ENCODE measurements around the gene AMER3. TPM values are rescaled to one million over a fixed set of nuclear protein-coding genes. Genes with fewer than 3 reads are reported as not detected.

Gene AMER3
- total RNA-seq, 1 experiment from 2014 or later = not detected

DNA sequence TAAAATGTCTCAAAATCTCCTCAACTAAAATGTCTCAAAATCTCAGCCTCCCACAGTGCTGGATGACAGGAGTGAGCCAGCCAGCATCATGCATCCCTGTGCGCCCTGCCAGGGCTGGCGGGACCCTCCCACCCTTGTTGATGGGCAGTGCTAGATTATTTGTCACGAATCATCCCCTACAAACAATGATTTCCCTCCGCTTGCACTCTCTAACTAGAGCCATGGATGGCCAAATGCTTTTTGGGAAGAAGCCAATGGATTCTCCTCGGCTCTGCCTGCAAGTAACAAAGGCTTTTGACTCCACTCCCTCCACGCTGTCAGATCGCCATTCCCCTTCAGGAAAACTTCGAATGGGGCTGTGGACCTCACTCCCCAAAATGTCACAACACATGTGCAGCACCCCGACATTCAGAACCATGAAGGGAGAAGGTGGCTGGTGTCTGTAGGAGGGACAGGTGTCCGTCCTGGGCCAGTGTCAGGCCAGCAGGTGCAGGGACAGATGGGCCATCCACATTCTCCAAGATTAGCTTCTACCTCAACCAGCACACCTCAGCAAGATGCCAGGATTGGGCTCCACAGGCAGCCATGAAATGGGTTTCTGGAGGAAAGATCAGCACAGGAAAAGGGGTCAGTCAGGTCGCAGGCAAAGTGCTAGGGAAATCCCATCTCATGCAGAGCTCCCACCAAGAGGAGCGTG lies 11.5 kb downstream of the AMER3 start:
- DNase-seq (ENCODE audit: low spot score) = peak; percentile 96
- in situ Hi-C loops (cut with HindIII; ENCODE audit: low sequenced_read_pairs) = no loop called here

GRCh38 chr2:130767408-130767775 lies 12.1 kb downstream of the AMER3 start:
- in situ Hi-C loops (cut with HindIII; ENCODE audit: low sequenced_read_pairs) = no loop called here
- no peak for DNase-seq (ENCODE audit: low spot score)

DNA sequence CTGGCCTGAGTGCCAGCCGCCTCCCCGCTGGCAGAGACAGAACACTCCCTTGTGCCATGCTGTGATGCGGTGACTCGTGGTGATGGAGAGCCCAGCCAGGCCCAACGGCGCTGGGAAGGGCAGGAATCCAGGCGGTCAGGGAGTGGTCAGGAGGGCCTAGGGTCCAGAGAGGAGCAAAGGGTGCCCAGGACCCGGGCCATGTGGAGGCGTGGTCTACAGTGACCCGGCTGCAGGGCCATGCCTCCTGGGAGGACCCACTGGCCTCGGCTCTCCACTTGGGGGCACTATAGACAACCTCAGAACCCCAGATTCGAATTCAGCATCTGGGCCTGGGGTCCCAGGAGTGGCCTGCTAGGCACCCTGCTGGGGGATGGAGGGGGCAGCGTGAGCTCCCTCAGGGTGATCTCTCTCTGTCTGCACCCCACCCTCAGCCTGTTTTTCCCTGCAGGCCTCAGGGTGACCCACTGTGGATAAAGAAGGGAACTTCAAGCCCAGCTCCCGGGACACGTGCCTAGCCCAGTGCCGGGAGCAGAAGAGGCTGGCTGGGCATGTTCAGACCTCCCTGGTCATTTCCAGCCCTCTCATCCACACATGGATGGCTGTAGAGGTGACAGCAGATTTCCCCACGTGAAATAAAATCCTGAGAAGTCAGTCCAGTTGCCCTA lies 13.0 kb downstream of the AMER3 start:
- in situ Hi-C loops (cut with HindIII; ENCODE audit: low sequenced_read_pairs) = no loop called here
- DNase-seq (ENCODE audit: low spot score) = peak; percentile 38

- DNase-seq (ENCODE audit: low spot score) = no peak
- in situ Hi-C loops (cut with HindIII; ENCODE audit: low sequenced_read_pairs) = no loop called here
Measured at GRCh38 chr2:130769343-130769907, 14.1 kb downstream of the AMER3 start.

DNA sequence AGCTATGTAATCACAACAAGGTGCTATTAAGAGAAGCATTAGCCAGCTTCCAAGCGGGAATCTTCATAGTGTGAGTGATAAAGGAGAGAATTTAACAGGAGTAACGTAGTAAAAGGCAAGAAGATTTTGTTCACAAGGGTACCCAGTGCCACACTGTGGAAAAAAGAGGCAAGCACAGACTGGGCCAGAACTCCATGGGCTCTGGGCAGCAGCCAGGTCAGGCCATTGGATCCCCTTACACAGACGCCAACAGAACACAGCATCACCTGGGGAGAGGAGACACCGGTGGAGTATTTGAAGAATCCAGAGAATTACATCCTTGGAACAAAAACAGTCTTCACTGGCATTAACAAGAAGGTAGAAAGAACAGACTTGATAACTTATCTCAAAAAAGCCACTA lies 21.2 kb downstream of the AMER3 start:
- in situ Hi-C loops (cut with HindIII; ENCODE audit: low sequenced_read_pairs) = no loop called here
- DNase-seq (ENCODE audit: low spot score) = peak; percentile 89

DNA sequence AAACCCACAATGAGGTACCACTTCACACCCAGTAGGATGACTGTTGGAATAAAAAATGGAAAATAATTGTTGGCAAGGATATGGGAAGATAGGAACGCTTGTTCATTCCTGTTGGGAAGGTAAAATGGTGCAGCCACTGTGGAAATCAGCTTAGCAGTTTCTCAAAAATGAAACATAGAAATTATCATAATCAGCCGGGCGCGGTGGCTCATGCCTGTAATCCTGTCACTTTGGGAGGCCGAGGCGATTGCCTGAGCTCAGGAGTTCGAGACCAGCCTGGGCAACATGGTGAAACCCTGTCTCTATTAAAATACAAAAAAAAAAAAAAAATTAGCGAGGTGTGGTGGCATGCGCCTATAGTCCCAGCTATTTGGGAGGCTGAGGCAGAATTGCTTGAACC lies 23.4 kb downstream of the AMER3 start:
- in situ Hi-C loops (cut with HindIII; ENCODE audit: low sequenced_read_pairs) = no loop called here

GRCh38 chr2:130785466-130786055 lies 30.2 kb downstream of the AMER3 start:
- DNase-seq (ENCODE audit: low spot score) = no peak
- in situ Hi-C loops (cut with HindIII; ENCODE audit: low sequenced_read_pairs) = no loop called here

More for the DNA sequence above, 23.4 kb downstream of the AMER3 start:
- DNase-seq (ENCODE audit: low spot score) = no peak

DNA sequence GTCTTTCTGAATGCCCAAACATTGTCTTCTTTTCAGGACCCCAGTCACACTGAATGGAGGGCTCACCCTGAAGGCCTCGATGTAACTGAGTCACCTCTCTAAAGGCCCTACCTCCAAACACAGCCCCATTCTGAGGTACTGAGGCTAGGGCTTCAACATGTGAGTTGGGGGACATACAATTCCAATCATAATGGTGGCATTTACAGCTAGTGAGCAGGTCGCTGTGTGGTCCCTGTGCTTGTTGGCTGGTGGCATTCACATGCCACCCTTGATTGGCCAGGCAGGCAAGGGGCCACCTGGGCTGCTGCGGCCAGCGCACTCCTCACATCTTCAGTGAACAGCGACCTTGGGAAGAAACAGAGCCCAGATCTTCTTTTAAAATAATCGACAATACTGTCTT lies 30.7 kb downstream of the AMER3 start:
- no peak for DNase-seq (ENCODE audit: low spot score)
- in situ Hi-C loops (cut with HindIII; ENCODE audit: low sequenced_read_pairs) = no loop called here

DNA sequence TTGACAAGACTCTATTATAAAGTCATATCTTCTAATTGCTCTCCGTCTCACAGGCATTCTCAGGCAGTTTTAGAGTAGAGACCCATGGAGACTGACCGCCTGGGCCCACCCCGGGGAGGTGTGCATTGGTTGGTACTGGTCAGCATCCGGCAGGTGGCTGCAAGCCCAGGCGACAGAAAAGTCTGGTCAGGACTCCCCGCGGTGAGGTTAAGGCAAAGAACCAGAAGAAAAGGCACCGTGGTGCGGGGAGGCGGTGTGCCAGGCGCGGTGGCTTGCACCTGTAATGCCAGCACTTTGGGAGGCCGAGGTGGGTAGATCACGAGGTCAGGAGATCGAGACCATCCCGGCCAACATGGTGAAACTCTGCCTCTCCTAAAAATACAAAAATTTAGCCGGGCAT lies 32.5 kb downstream of the AMER3 start:
- in situ Hi-C loops (cut with HindIII; ENCODE audit: low sequenced_read_pairs) = no loop called here
- DNase-seq (ENCODE audit: low spot score) = no peak

DNA sequence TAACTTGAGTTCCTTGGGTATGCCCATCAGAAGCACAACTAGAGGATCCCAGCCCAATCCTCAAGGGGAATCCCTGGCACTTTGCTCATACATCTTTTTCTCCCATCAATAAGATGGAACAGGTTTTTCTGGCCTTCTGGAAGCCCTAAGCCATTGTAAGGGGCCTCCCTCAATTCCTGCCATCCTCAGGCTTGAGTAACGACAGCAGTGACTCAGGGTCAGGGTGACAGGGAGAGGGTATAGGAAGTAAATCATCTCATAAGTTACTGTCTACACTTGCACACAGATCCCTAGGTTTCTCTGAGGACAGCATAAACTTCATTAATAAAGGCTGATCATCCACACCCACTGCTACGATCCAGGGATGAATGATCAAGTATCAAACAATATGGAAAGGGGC lies 35.0 kb downstream of the AMER3 start:
- in situ Hi-C loops (cut with HindIII; ENCODE audit: low sequenced_read_pairs) = no loop called here
- DNase-seq (ENCODE audit: low spot score) = no peak

DNA sequence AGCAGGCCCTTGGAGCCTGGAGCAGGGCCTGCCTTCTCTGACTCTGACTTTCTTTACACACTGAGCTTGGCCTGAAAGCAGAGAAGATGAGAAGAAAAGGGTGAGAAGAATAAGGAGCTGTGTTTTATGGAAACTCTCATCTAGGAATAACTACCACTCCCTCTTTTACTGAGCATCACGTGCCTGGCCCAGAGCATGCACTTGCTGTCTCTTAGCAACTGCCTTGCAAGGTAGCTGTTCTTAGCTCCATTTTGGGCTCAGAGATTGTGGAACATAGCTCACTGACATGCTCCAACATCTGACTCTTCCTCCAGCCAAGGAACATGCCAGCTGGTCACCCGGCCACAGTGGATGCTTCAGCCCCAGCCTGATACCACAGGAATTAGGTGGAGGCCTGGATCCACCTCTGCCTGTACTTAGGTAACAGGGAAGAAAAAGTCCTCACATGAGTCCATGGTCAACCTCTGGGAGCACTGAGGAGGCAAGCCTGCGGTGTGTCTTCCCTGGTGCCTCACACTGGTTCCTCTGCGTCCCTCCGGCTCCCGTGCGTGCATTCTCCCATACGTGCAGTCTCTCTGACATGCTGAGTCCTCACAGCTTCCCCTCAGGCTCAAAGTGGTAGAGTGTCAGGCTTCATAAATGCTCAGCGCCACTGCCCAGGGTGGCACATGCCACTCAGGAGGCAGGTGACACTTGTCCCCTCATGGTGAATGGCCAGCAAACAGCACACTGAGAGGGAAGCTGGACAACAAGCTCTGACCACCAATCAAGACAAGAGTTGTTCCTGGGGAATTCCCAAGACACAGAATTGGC lies 35.7 kb downstream of the AMER3 start:
- no peak for DNase-seq (ENCODE audit: low spot score)
- in situ Hi-C loops (cut with HindIII; ENCODE audit: low sequenced_read_pairs) = no loop called here

DNA sequence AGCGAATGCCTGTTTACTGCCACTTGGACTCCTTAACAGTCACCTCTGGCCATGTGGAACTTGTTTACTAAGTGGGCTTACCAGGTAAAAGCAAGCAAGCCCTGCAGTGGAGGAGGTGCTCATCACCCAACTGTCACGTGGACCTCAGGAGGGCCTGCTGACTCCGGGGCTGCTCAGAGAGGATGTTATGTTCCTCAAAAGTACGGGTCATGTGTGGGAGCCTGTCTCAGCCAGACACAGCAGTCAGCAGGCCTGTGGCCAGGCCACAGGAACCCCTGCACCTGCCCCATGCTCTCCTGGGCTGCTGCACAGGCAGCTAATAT lies 36.2 kb downstream of the AMER3 start:
- in situ Hi-C loops (cut with HindIII; ENCODE audit: low sequenced_read_pairs) = no loop called here
- no peak for DNase-seq (ENCODE audit: low spot score)

- in situ Hi-C loops (cut with HindIII; ENCODE audit: low sequenced_read_pairs) = no loop called here
- DNase-seq (ENCODE audit: low spot score) = no peak
Measured at GRCh38 chr2:130795431-130795830, 40.1 kb downstream of the AMER3 start.

DNA sequence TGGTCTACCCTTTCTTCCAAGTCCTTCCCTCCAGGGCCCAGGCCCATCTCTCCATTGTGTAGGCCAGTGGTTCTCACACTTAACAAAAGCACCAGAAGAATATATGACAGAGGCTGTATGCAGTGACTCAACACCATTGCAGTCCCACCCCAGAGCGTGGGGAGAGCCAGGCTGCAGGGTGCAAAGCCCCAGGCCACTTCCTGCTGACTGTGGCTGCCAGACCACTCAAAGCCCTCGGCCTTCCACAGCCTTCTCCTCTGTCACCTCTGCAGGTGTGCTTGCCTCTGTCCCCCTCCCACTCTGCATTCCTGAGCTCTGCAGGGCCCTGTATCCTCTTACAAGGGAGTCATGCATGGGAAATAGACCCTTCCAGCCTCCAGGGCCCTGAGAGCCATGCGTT lies 41.0 kb downstream of the AMER3 start:
- in situ Hi-C loops (cut with HindIII; ENCODE audit: low sequenced_read_pairs) = no loop called here
- no peak for DNase-seq (ENCODE audit: low spot score)

DNA sequence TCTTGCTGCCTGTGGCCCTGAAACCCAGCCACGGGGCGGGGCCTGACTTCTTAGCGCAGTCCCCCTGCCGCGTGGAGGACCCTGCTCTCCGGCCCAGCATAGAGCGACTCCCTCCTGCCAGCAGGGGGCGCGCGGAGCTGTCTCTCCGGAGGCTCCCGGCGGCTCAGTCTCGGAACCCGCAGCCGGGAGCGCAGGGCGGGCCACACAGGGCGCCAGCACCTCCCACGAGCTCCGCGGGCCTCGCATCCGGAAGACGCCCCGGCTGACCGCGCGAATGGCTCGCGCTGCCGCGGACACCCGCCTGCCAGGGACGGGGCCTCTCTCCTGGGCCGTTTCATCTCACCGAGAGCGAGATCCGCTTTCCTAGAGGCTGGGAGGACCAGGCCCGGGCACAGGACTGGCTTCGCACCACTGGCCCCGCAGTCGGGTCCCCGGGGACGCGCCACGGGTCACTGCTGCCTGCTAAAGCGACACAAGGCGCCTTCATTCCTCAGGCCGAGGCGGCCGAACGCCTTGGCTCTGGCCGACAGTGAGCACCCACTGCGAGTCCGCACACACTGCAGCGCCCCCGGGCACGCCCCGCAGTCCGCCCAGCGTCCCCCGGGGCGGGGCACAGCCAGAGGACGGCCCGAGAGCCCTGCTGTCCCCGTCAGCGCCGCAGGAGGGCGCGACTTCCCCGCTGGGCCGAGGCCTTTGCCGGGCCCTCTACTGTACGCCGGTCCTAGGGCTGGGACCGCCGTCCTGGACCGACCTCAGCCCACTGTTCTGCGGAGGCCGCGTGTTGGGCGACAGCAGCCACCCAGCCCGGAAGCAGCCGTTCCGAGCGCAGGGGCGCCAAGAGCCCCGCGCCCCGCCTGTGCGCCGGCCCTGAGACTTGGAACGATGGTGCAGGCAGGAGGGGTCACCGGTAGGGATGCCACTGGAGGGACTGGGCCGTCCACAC lies 42.4 kb downstream of the AMER3 start:
- DNase-seq (ENCODE audit: low spot score) = peak; percentile 79
- in situ Hi-C loops (cut with HindIII; ENCODE audit: low sequenced_read_pairs) = no loop called here

DNA sequence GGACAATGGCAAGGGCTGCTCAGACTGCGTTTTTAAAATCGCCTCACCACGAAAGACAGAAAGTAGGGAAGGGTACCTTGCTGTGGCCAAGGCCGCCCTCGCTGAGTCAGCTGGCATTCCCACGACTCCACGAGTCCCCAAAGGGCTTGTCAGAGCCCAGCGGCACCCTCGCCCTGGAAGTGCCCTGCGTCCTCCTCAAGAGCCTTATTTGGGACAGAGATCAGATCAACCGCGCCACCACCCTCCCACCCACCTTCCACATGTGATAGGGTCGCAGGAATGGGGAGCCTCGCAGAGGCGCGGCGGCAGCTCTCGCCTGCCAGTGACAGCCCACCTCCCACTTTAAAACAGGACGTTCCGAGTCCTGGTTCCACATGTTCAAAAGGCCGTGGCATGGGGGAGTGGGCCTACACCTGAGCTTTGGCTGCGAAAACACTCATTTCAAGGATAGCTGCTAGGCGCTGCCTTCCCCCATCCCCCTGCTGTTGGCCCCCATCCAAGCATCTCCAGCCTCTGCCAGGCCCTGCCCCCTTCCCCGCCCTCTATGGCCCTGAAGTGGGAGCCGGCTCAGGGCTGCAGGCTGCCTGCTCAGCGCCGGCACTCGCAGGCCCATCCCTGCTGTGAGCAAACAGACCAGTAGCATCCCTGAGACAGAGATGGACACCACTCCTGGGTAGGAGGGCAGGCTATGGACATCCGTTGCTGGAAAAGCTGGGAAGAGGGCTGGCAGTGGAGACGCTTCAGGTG lies 43.3 kb downstream of the AMER3 start:
- in situ Hi-C loops (cut with HindIII; ENCODE audit: low sequenced_read_pairs) = no loop called here
- DNase-seq (ENCODE audit: low spot score) = peak; percentile 44

GRCh38 chr2:130799295-130799694 lies 44.0 kb downstream of the AMER3 start:
- in situ Hi-C loops (cut with HindIII; ENCODE audit: low sequenced_read_pairs) = no loop called here
- DNase-seq (ENCODE audit: low spot score) = no peak

DNA sequence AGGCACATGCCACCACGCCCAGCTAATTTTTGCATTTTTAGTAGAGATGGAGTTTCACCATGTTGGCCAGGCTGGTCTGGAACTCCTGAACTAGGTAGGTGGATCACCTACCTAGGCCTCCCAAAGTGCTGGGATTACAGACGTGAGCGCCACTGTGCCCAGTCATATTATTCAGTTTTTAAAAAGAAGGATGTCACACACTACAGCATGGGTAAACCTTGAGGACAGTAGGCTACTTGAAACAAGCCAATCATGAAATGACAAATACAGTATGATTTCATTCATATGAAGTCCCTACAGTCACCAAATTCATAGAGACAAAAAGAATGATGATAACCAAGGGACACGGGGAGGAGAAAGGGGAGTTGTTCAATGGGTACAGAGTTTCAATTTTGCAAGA lies 50.3 kb downstream of the AMER3 start:
- no peak for DNase-seq (ENCODE audit: low spot score)
- in situ Hi-C loops (cut with HindIII; ENCODE audit: low sequenced_read_pairs) = no loop called here

All from G401 (cell line).